OCI-LY3 (cell line): ENCODE measurements around the gene OR51E1.

Source experiments
- H2AFZ ChIP-seq: fragments of 200-600, 300-600 bp; shearing (Covaris generic); 2 replicates; pipeline ENCODE4 v1.6.0; 2014; ENCODE audit warnings: antibody characterized with exemption, low read depth, low read length
- H3K27ac ChIP-seq: fragments of 200-600, 300-600 bp; sonication (generic); 2 replicates; pipeline ENCODE4 v1.5.1; 2014; ENCODE audit warnings: mild to moderate bottlenecking, low read length, moderate library complexity, mixed read lengths
- H3K27me3 ChIP-seq: fragments of 200-600, 300-600 bp; sonication (generic); 2 replicates; pipeline ENCODE4 v1.6.1; 2014; ENCODE audit warnings: low read depth, low read length, mixed read lengths
- H3K36me3 ChIP-seq: fragments of 200-600, 300-600 bp; sonication (generic); replicated peaks from 2 replicates; pipeline ENCODE3; 2014; ENCODE audit warnings: low read depth, low read length, mixed read lengths
- H3K4me1 ChIP-seq: fragments of 300-600, 200-600 bp; sonication (generic); 2 replicates; pipeline ENCODE4 v1.6.1; 2014; ENCODE audit warnings: low read length, mixed read lengths
- H3K4me2 ChIP-seq: fragments of 200-600, 300-600 bp; sonication (generic); 2 replicates; pipeline ENCODE4 v1.6.1; 2014; ENCODE audit warnings: low read length, mixed read lengths
- H3K4me3 ChIP-seq: fragments of 300-600, 200-600 bp; sonication (generic); 2 replicates; pipeline ENCODE4 v1.5.1; 2014; ENCODE audit warnings: antibody characterized with exemption, mild to moderate bottlenecking, low read length, moderate library complexity
- H3K79me2 ChIP-seq: fragments of 300-600, 200-600 bp; shearing (Covaris generic); 2 replicates; pipeline ENCODE4 v1.6.1; 2014; ENCODE audit warnings: mild to moderate bottlenecking, low read length, mixed read lengths
- H3K9ac ChIP-seq: fragments of 300-600, 200-600 bp; shearing (Covaris generic); 2 replicates; pipeline ENCODE4 v1.6.0; 2014; ENCODE audit warnings: mild to moderate bottlenecking, low read length, moderate library complexity
- H3K9me3 ChIP-seq: fragments of 200-600, 300-600 bp; shearing (Covaris generic); 2 replicates; pipeline ENCODE4 v1.6.1; 2014; ENCODE audit warnings: low read length, mixed read lengths; ENCODE audit not compliant: insufficient read depth
- H4K20me1 ChIP-seq: fragments of 200-600, 300-600 bp; sonication (generic); 2 replicates; pipeline ENCODE4 v1.6.1; 2016; ENCODE audit warnings: low read length, mixed read lengths; ENCODE audit not compliant: insufficient read depth
- CTCF ChIP-seq: fragments of 200-600, 300-600 bp; sonication (generic); IDR thresholded peaks from 2 replicates; pipeline ENCODE4 v1.5.1; 2014; ENCODE audit warnings: antibody characterized with exemption, low read length, low read depth
- EZH2phosphoT487 ChIP-seq: fragments of 200-600 bp; shearing (Covaris generic); IDR thresholded peaks from 2 replicates; pipeline ENCODE4 v1.6.1; 2018; ENCODE audit warnings: antibody characterized with exemption, mixed run types, low read depth

OR51E1 gene

DNA sequence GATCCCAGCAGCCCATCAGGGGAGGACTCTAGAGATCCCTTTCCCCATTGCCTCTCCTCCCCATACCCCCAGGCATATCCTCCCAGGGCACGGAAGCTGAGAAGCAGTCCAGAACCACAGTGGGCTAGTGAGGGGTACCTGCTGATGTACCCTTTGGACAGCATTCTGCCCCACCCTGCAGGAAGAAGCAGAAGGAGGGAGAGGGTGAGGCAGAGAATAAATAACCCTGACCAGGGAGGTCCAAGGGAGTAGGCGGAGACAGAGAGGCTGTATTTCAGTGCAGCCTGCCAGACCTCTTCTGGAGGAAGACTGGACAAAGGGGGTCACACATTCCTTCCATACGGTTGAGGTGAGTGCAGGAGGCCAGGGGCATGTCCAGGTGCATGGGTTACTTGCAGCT is at the start of gene OR51E1:
Gene OR51E1, plus strand, starts transcription at position 301 of the 400 bp plus-strand sequence. CDS start 8,545 bp downstream, outside the sequence.
- H2AFZ ChIP-seq = no peak within 1 kb of the TSS
- H3K36me3 ChIP-seq = no peaks in the 10 kb centered on the region
- no peak within 1 kb of the TSS for H3K27ac ChIP-seq

GRCh38 chr11:4605057-4605456 is 38.7 kb upstream of the OR51E1 start:
- H3K27ac ChIP-seq = no peak overlapping the region
- TF ChIP-seq EZH2phosphoT487 (no peak), CTCF (no peak)
- H3K36me3 ChIP-seq = peaks cover 18% of the 10 kb centered on the region
- no peaks in the 10 kb centered on the region for H3K9me3 ChIP-seq
- no peak overlapping the region for H3K4me2 ChIP-seq
- H3K4me3 ChIP-seq = no peak overlapping the region
- H3K27me3 ChIP-seq = no peaks in the 10 kb centered on the region
- peaks cover 13% of the 10 kb centered on the region for H3K4me1 ChIP-seq
- H3K79me2 ChIP-seq = peaks cover 4% of the 10 kb centered on the region; the same call in 1 of the 2 replicates
- no peak overlapping the region for H3K9ac ChIP-seq
- H4K20me1 ChIP-seq = no peaks in the 10 kb centered on the region
- no peak overlapping the region for H2AFZ ChIP-seq

More for the DNA sequence above, at the start of gene OR51E1:
- TF ChIP-seq CTCF (no peak), EZH2phosphoT487 (no peak)
- Histone ChIP-seq H3K4me3 (no peak within 1 kb of the TSS), H3K9ac (no peak within 1 kb of the TSS), H3K4me2 (no peak within 1 kb of the TSS), H3K4me1 (no peaks in the 10 kb centered on the region), H3K27me3 (0 out of 2 replicates have a peak, but pooled peaks cover 5% of the 10 kb centered on the region), H3K79me2 (no peaks in the 10 kb centered on the region), H4K20me1 (no peaks in the 10 kb centered on the region), H3K9me3 (no peaks in the 10 kb centered on the region)

DNA sequence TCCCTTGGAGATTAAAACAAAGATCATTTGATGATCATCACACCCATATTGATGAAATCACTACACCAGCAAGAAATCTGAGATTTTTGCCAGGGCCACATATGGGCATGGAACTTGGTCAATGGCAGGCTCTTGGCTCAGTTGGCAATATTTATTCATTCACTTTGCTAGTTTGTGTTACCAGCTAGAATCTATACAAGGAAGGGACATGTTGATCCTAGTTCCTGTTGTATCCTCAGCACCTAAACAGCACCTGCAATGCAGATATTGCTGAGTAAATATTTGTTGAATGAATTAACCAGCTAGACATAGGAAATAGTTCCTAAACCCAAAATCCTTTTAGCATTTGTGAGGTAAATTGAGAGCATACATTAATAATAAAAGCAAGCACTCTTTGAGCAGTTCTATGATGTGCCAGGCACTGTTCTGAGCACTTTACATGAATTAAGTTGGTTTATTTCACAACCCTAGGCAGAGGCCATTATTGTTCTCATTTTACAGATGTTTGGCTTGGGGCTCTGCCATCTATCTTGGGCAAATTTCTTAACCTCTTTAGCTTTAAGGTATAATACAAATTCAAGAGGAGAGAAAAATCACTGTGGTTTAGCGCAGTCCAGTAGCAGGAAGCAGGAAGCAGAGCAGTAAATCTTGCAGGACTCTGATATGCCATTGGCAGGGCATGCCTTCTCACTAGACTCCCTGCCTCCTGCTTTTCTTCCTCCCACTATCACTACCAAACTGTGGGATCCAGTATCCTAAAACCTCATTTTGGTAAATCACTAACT is 37.4 kb upstream of the OR51E1 start:
- Histone ChIP-seq H3K4me1 (peaks cover 21% of the 10 kb centered on the region), H3K27me3 (no peaks in the 10 kb centered on the region), H3K27ac (no peak overlapping the region), H3K36me3 (peaks cover 9% of the 10 kb centered on the region), H4K20me1 (no peaks in the 10 kb centered on the region), H3K9me3 (no peaks in the 10 kb centered on the region), H3K79me2 (peaks cover 4% of the 10 kb centered on the region; the same call in 1 of the 2 replicates), H3K4me2 (peak overlapping the region; percentile 88; the same call in 1 of the 2 replicates), H3K9ac (no peak overlapping the region), H2AFZ (no peak overlapping the region), H3K4me3 (no peak overlapping the region)
- TF ChIP-seq EZH2phosphoT487 (no peak), CTCF (no peak)

- H3K9ac ChIP-seq = peak overlapping the region; percentile 84
- TF ChIP-seq EZH2phosphoT487 = no peak
- TF ChIP-seq CTCF = no peak
- no peaks in the 10 kb centered on the region for H3K9me3 ChIP-seq
- no peaks in the 10 kb centered on the region for H3K27me3 ChIP-seq
- H3K27ac ChIP-seq = no peak overlapping the region
- H3K4me1 ChIP-seq = peaks cover 21% of the 10 kb centered on the region
- H3K4me2 ChIP-seq = peak overlapping the region; percentile 88
- H2AFZ ChIP-seq = 0 out of 2 replicates have a peak overlapping the region, but pooled peaks have one; percentile 99
- no peaks in the 10 kb centered on the region for H4K20me1 ChIP-seq
- H3K79me2 ChIP-seq = peaks cover 4% of the 10 kb centered on the region; the same call in 1 of the 2 replicates
- peak overlapping the region; percentile 92 for H3K4me3 ChIP-seq
- H3K36me3 ChIP-seq = peaks cover 7% of the 10 kb centered on the region
Measured at GRCh38 chr11:4607096-4607495, 36.7 kb upstream of the OR51E1 start.
